GM23248 (cell line): ENCODE measurements around the gene AKT1S1. TPM values are rescaled to one million over a fixed set of nuclear protein-coding genes. Genes with fewer than 3 reads are reported as not detected.

Source experiments
- DNase-seq: peaks from one replicate; pipeline ENCODE4 v3.0.0-alpha.2; 2015
- H2AFZ ChIP-seq: fragments of 200-600 bp; sonication (generic); 2 replicates; pipeline ENCODE4 v1.6.1; 2016; ENCODE audit warnings: antibody characterized with exemption
- H3F3A ChIP-seq: fragments of 200-600 bp; sonication (generic); 2 replicates; pipeline ENCODE4 v1.6.1; 2016; ENCODE audit warnings: mild to moderate bottlenecking, antibody characterized with exemption, mixed run types; ENCODE audit not compliant: insufficient read depth
- H3K27ac ChIP-seq: fragments of 200-600 bp; sonication (generic); 2 replicates; pipeline ENCODE4 v1.5.1; 2016; ENCODE audit warnings: mild to moderate bottlenecking
- H3K27me3 ChIP-seq: fragments of 200-600 bp; sonication (generic); replicated peaks from 2 replicates; pipeline ENCODE4 v1.6.1; 2016; ENCODE audit warnings: mild to moderate bottlenecking; ENCODE audit not compliant: insufficient read depth
- H3K36me3 ChIP-seq: fragments of 200-600 bp; sonication (generic); 2 replicates; pipeline ENCODE4 v1.6.1; 2016; ENCODE audit warnings: low read depth, mild to moderate bottlenecking
- H3K4me1 ChIP-seq: fragments of 200-600 bp; sonication (generic); 2 replicates; pipeline ENCODE4 v1.6.1; 2016; ENCODE audit warnings: mild to moderate bottlenecking; ENCODE audit not compliant: insufficient read depth
- H3K4me2 ChIP-seq: fragments of 200-600 bp; sonication (generic); one replicate; pipeline ENCODE4 v1.6.1; 2016; ENCODE audit warnings: mild to moderate bottlenecking; ENCODE audit not compliant: unreplicated experiment
- H3K4me3 ChIP-seq: fragments of 200-600 bp; sonication (generic); 2 replicates; pipeline ENCODE4 v1.5.1; 2016; ENCODE audit warnings: mild to moderate bottlenecking
- H3K79me2 ChIP-seq: fragments of 200-600 bp; sonication (generic); 2 replicates; pipeline ENCODE4 v1.6.1; 2016; ENCODE audit warnings: mild to moderate bottlenecking; ENCODE audit not compliant: insufficient read depth
- H3K9ac ChIP-seq: fragments of 200-600 bp; sonication (generic); 2 replicates; pipeline ENCODE4 v1.6.1; 2016; ENCODE audit warnings: mild to moderate bottlenecking
- H3K9me2 ChIP-seq: fragments of 200-600 bp; sonication (generic); 2 replicates; pipeline ENCODE4 v1.6.1; 2016; ENCODE audit warnings: mixed run types, mild to moderate bottlenecking, moderate library complexity; ENCODE audit not compliant: insufficient read depth
- H3K9me3 ChIP-seq: fragments of 200-600 bp; sonication (generic); one replicate; pipeline ENCODE4 v1.6.1; 2017; ENCODE audit warnings: low read depth
- H4K20me1 ChIP-seq: fragments of 200-600 bp; sonication (generic); 2 replicates; pipeline ENCODE4 v1.6.0; 2016; ENCODE audit not compliant: insufficient read depth
- EZH2 ChIP-seq: fragments of 200-600 bp; sonication (generic); IDR thresholded peaks from 2 replicates; pipeline ENCODE4 v1.6.1; 2018; ENCODE audit warnings: antibody characterized with exemption, mild to moderate bottlenecking; ENCODE audit not compliant: insufficient read depth, poor library complexity, severe bottlenecking
- EZH2phosphoT487 ChIP-seq: fragments of 200-600 bp; sonication (generic); IDR thresholded peaks from 2 replicates; pipeline ENCODE4 v1.6.1; 2018; ENCODE audit warnings: antibody characterized with exemption, moderate library complexity, mild to moderate bottlenecking, low read depth; ENCODE audit not compliant: insufficient read depth
- WGBS, 2 experiments: methylation state at CpG; one replicate each; pipeline ENCODE4 v1.1.6; 2015 to 2017; ENCODE audit warnings: low lambda C conversion rate in 2 of 2, low coverage in 1 of 2; ENCODE audit errors: missing lambda C conversion rate in 2 of 2; 5-methylcytosine and 5-hydroxymethylcytosine counted together
- in situ Hi-C: fragments of 300-500 bp; cut with MboI; formaldehyde crosslinking; loops from 2 replicates; pipeline ENCODE4 v1.15.0; 2020
- polyA plus RNA-seq: library from polyadenylated mRNA; unstranded; fragments of >200 nt; fragmentation: Nextera tagmentation; extraction: Ambion mirVana; gene quantifications from 2 replicates; pipeline ENCODE4 v1.2.1, GENCODE V29; 2016
- total RNA-seq: library from RNA; depleted of rRNA; stranded (reverse); fragments of >200 nt; shearing (Covaris generic); gene quantifications from 2 replicates; pipeline ENCODE4 v1.2.3, GENCODE V29; 2014

The AKT1S1 gene
- total and polyA plus RNA-seq, 2 experiments from 2014 or later, result 17.3 to 60.4 TPM

DNA sequence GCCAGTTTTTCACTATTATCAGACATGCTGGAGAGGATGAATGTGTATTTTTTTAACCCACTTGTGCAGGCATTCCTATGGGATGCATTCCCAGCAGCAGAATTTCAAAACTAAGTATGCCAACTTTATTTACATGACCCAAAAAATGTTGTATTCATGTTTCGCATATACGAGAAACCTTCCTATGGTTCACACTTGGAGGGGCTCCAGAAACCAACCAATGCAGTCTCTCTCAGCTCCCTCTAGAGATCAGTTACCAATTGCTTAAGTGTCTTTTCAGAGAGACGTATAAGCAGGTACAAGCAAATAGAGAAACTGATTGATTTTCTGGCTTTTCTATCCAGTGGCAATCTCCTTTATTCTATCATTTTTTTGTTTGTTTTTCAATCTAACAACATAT lies 31.7 kb downstream of the AKT1S1 start:
- in situ Hi-C loops, result no loop called here
- Histone ChIP-seq H3K4me2 (no peak overlapping the region), H3K4me3 (no peak overlapping the region), H3K9me2 (no peaks in the 10 kb centered on the region), H3K79me2 (peaks cover 10% of the 10 kb centered on the region), H3K9ac (no peak overlapping the region), H3K27ac (no peak overlapping the region), H3K27me3 (no peaks in the 10 kb centered on the region), H3K4me1 (peaks cover 9% of the 10 kb centered on the region), H2AFZ (no peak overlapping the region), H3F3A (peaks cover 35% of the 10 kb centered on the region), H3K36me3 (no peaks in the 10 kb centered on the region), H3K9me3 (no peaks in the 10 kb centered on the region), H4K20me1 (no peaks in the 10 kb centered on the region)
- no peak for DNase-seq
- 71 to 72% methylated on average over 3 of the region's 3 CpGs for WGBS, 2 experiments
- TF ChIP-seq EZH2, result no peak
- TF ChIP-seq EZH2phosphoT487, result no peak

DNA sequence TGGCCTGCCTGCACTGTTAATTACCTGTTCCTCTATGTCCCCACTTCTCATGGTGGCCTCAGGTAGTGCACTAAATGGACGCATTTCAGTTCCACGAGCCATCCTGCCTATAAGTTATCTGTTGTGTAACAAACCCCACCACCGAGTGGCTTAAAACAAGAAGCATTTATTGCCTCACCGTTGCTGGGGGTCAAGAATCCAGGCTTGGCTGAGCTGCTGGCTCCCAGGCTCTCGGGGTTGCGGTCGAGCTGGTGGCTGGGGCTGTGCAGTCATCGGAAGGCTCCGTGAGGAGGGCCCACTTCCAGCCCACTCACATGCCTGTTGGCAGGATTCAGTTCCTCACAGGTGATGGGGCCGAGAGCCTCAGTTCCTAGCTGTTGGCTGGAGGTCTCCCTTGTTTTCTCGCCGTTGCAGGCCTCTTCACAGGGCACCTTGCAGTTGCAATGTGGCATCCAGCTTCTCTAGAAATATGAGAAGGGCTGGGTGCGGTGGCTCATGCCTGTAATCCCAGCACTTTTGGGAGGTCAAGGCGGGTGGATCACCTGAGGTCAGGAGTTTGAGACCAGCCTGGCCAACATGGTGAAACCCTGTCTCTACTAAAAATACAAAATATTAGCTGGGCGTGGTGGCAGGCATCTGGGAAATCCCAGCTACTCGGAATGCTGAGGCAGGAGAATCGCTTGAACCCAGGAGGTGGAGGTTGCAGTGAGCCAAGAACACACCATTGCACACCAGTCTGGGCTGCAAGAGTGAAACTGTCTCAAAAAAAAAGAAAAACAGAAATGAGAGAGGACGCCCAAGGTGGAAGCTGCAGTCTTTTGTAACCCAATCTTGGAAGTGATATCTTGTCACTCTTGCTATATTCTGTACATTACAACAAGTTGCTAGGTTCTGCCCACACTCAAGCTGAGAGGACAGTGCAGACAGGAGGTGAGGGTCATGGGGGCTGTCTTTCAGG lies 32.7 kb downstream of the AKT1S1 start:
- Histone ChIP-seq H3F3A (peaks cover 26% of the 10 kb centered on the region), H3K9ac (no peak overlapping the region), H3K9me2 (no peaks in the 10 kb centered on the region), H4K20me1 (no peaks in the 10 kb centered on the region), H3K9me3 (no peaks in the 10 kb centered on the region), H3K27ac (no peak overlapping the region), H3K79me2 (peaks cover 2% of the 10 kb centered on the region; the same call in 1 of the 2 replicates), H3K4me3 (no peak overlapping the region), H3K27me3 (no peaks in the 10 kb centered on the region), H2AFZ (no peak overlapping the region), H3K4me2 (no peak overlapping the region), H3K4me1 (peaks cover 9% of the 10 kb centered on the region), H3K36me3 (no peaks in the 10 kb centered on the region; the same call in 1 of the 2 replicates)
- no peak for TF ChIP-seq EZH2
- no peak for TF ChIP-seq EZH2phosphoT487
- in situ Hi-C loops, result no loop called here
- WGBS, 2 experiments, result 85 to 87% methylated on average over 18 of the region's 18 CpGs
- no peak for DNase-seq

DNA sequence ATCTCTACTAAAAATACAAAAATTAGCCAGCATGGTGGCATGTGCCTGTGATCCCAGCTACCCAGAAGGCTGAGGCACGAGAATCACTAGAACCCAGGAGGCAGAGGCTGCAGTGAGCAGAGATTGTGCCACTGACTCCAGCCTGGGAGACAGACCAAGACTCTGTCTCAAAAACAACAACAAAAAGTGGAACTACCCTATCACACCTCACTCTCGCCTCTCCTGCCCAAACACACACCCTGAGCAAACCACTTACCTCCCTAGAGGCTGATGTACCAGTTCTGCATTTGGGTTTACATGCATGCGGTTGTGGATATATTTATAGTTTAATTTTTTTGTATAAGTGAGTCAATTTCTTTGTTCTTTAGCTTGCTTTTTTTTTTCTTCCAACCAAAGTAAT lies 33.9 kb downstream of the AKT1S1 start:
- H3K4me2 ChIP-seq, result no peak overlapping the region
- TF ChIP-seq EZH2, result no peak
- no peak for TF ChIP-seq EZH2phosphoT487
- H3K4me3 ChIP-seq, result no peak overlapping the region
- H3K36me3 ChIP-seq, result peaks cover 11% of the 10 kb centered on the region; the same call in 1 of the 2 replicates
- no peaks in the 10 kb centered on the region for H3K9me2 ChIP-seq
- H4K20me1 ChIP-seq, result no peaks in the 10 kb centered on the region
- in situ Hi-C loops, result no loop called here
- no peak overlapping the region for H2AFZ ChIP-seq
- H3F3A ChIP-seq, result peaks cover 17% of the 10 kb centered on the region
- no peaks in the 10 kb centered on the region for H3K79me2 ChIP-seq
- H3K9me3 ChIP-seq, result no peaks in the 10 kb centered on the region
- no peak overlapping the region for H3K27ac ChIP-seq
- no peak overlapping the region for H3K9ac ChIP-seq
- DNase-seq, result no peak
- H3K4me1 ChIP-seq, result peaks cover 3% of the 10 kb centered on the region; the same call in 1 of the 2 replicates
- WGBS, 2 experiments, result 86 to 89% methylated on average over 3 of the region's 3 CpGs
- no peaks in the 10 kb centered on the region for H3K27me3 ChIP-seq

DNA sequence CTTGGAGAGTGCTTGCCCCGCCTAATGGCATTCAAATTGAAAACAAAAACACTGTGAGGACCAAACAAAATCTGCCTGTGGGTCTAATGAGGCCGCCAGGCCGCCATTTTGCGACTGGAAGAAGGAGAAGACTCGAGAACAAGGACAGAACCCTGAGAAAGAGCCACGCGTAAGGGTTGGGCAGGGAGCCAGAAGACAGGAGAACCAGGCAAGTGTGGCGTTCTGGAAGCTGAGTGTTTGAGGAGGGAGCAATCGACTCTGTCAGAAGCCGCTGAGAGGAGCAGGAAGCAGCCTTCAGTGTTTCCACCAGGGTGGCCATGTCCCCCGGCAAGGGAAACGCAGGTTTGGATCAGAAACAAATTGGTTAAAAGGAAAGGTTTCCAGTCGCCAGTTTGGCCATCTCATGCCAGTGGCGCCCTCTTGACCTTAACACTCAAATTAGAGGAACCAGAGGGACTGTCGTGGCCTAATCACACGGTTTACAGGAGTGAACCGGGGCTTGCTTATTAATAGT lies 36.4 kb downstream of the AKT1S1 start:
- WGBS, 2 experiments, result 85 to 88% methylated on average over 16 to 17 of the region's 17 CpGs

More for the DNA sequence above, 36.4 kb downstream of the AKT1S1 start:
- no peaks in the 10 kb centered on the region for H3K79me2 ChIP-seq
- no peak overlapping the region for H3K4me3 ChIP-seq
- peaks cover 11% of the 10 kb centered on the region; the same call in 1 of the 2 replicates for H3K36me3 ChIP-seq
- no peak overlapping the region for H2AFZ ChIP-seq
- no peak for DNase-seq
- H3K9me3 ChIP-seq, result no peaks in the 10 kb centered on the region
- no peak overlapping the region for H3K9ac ChIP-seq
- no peaks in the 10 kb centered on the region for H3K4me1 ChIP-seq
- in situ Hi-C loops, result no loop called here
- H3K4me2 ChIP-seq, result no peak overlapping the region
- H4K20me1 ChIP-seq, result no peaks in the 10 kb centered on the region
- no peaks in the 10 kb centered on the region for H3K27me3 ChIP-seq
- H3K9me2 ChIP-seq, result no peaks in the 10 kb centered on the region
- TF ChIP-seq EZH2phosphoT487 (no peak), EZH2 (no peak)
- no peak overlapping the region for H3K27ac ChIP-seq
- peaks cover 9% of the 10 kb centered on the region; the same call in 1 of the 2 replicates for H3F3A ChIP-seq
